Stimulated activated CD8-positive, alpha-beta memory T cell treated with anti-CD3 and anti-CD28 coated beads, Interleukin-4, amount 100 ng/mL, for 24 hours (primary cell): ENCODE results near the gene ACOX2.

Source experiments
- DNase-seq: peaks from one replicate; pipeline ENCODE4 v3.0.0-alpha.2; 2020; ENCODE audit warnings: low read depth

ACOX2 gene

GRCh38 chr3:58473275-58473674, 63.7 kb downstream of the ACOX2 start:
- DNase-seq = no peak

- DNase-seq = peak; percentile 30
Measured at GRCh38 chr3:58471025-58471887, 65.7 kb downstream of the ACOX2 start.

- DNase-seq = no peak
Measured at GRCh38 chr3:58470363-58471024, 66.5 kb downstream of the ACOX2 start.

GRCh38 chr3:58469096-58469495, 67.9 kb downstream of the ACOX2 start:
- no peak for DNase-seq

GRCh38 chr3:58466899-58467563, 70.0 kb downstream of the ACOX2 start:
- no peak for DNase-seq

GRCh38 chr3:58464866-58465265, 72.1 kb downstream of the ACOX2 start:
- DNase-seq = no peak

GRCh38 chr3:58463942-58464271, 73.1 kb downstream of the ACOX2 start:
- DNase-seq = no peak

GRCh38 chr3:58463181-58463941, 73.6 kb downstream of the ACOX2 start:
- peak; percentile 68 for DNase-seq

- DNase-seq = no peak
Measured at GRCh38 chr3:58462829-58463180, 74.2 kb downstream of the ACOX2 start.

- DNase-seq = no peak
Measured at GRCh38 chr3:58459160-58459559, 77.8 kb downstream of the ACOX2 start.
